ENCODE results near the gene HDLBP.

- no peak for TF ChIP-seq CTCF (IDR thresholded peaks at IDR 0.05 in 2 of 3, conservative IDR thresholded peaks at IDR 0.05 in 1 of 3; ENCODE audit: control insufficient read depth in 2 of 3, extremely low read depth in 1 of 3, insufficient read depth in 1 of 3, low read depth in 3 of 3, low read length in 3 of 3)
- TF ChIP-seq MEF2B (IDR thresholded peaks at IDR 0.05; ENCODE audit: partially characterized antibody, poor library complexity, severe bottlenecking), result no peak
- TF ChIP-seq EZH2 (IDR thresholded peaks at IDR 0.05; ENCODE audit: borderline replicate concordance, control insufficient read depth, low read depth, low read length), result no peak
- no peak for TF ChIP-seq PKNOX1 (IDR thresholded peaks at IDR 0.05)
- TF ChIP-seq CEBPB (IDR thresholded peaks at IDR 0.05; ENCODE audit: borderline replicate concordance in 1 of 2, low read depth in 2 of 2, low read length in 2 of 2), result no peak
- TF ChIP-seq BCL3 (IDR thresholded peaks at IDR 0.05; ENCODE audit: borderline replicate concordance, insufficient read depth, low read depth, low read length, poor library complexity, severe bottlenecking), result no peak
- no peak for TF ChIP-seq TCF3 (IDR thresholded peaks at IDR 0.05; ENCODE audit: borderline replicate concordance, insufficient read depth, low read depth, low read length)
- no peak for TF ChIP-seq MXI1 (IDR thresholded peaks at IDR 0.05; ENCODE audit: low read depth, low read length)
- no peak for TF ChIP-seq YBX1 (IDR thresholded peaks at IDR 0.05)
- TF ChIP-seq ZZZ3 (IDR thresholded peaks at IDR 0.05; ENCODE audit: control insufficient read depth, insufficient read length, low read depth), result no peak
- no peak for TF ChIP-seq ESRRA (IDR thresholded peaks at IDR 0.05; ENCODE audit: low read length)
Measured at GRCh38 chr2:241325257-241325656, 9.8 kb upstream of the HDLBP start.

All from GM12878 (cell line).